GDM1 (cell line): ENCODE data around the gene SMYD5.

Experiments
- DNase-seq: peaks from one replicate; lab custom pipeline; 2025; lab: John Stamatoyannopoulos, UW

Gene SMYD5

DNA sequence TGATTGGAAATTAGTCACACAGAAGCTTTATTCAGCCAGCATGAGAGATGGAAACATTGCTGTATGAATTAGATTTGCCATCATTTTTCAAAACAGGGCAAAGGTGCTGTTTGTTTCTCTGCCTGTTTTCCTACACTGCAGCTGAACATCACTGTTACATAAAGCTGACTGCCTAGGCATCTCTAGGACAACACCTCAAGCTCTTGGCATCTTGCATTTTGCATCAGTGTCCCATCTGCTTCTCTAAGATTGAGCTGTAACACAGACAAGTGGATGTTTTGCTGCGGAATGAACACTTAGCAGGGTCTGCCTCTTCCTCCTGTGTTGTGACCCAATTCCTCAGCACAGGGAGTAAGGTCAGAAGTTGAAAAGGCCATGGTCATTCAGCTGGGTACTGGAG is 24.9 kb downstream of the SMYD5 start:
- no peak for DNase-seq

DNA sequence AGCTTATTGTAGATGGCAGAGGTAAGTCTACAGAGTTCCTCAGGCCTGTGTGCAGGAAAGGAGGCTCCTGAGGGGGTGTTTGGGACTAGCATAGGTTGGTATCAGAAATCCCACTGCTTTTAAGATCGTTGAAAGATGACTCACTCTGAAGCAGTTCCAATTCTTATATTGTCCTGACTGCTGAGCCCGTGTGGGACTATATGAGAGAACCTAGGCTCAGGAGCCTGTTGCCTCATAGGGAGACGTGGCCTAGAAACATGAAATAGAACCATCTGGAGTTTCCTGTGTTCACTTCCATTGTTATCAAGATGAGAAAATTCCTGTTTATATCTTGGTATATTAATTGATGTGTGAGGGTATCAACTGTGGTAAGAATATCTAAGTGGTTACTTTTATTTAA is 25.7 kb downstream of the SMYD5 start:
- no peak for DNase-seq

DNA sequence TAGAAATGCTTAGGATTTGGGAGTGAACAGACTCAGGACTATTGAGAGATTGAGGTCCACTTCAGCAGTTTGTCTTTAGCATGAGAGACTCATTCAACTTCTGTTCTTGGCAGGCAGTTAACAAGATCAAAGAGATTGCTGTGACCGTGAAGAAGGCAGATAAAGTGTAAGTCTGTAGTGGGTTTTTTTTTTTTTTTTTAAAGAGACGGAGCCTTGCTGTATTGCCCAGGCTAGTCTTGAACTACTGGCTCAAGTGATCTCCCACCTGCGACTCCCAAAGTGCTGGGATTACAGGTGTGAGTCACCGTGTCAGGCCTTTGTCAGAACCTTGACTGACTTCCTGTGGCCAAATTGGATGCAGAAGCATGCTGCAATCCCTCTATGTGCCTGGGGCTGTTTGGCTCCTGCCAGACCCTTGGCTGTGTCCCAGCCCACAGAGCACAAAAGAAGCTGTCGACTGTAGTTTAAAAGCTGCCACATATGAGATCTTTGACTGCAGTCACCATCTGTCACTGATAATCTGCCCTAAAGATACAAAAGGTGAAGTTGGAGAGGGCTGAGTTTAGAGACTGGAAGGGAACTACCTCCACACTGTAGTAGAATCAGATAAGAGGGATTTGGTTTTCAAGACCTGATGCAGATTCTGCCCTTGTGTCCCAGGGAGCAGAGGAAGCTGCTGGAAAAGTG is 30.0 kb downstream of the SMYD5 start:
- no peak for DNase-seq

DNA sequence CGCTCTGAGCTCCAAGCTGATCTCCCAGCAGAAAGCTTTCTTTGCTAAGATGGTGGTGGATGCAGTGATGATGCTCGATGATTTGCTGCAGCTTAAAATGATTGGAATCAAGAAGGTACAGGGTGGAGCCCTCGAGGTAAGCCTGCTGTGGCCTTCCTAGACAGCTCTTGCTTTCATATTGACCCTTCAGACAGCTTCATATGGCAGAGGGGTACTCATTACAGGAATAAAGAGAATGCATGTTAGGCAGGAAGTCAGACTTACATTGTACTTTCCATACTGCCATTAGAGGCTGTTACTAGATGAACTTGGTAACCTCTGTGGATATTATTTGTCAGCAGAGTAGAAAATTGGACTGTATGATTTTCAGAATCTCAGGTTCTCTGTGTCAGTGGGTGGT is 30.5 kb downstream of the SMYD5 start:
- no peak for DNase-seq

DNA sequence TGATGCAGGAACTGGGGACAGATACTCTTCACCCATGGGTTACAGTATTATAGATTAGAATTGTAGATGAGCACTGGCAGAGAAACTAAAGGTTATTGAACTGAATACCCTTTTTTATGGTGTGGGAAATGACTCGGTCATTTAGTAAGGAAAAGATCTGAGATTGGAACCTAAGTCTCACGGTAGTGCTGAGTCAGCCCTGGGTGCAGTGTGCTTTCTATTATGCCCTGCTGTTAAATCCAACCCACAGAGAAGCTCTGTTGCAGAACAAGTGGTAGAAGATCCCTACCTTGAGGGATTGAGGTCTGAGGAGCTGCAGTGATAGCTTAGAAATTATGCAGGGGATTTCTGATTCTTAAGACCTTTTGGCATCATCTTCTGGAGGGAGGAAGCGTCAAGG is 32.8 kb downstream of the SMYD5 start:
- DNase-seq: no peak

DNA sequence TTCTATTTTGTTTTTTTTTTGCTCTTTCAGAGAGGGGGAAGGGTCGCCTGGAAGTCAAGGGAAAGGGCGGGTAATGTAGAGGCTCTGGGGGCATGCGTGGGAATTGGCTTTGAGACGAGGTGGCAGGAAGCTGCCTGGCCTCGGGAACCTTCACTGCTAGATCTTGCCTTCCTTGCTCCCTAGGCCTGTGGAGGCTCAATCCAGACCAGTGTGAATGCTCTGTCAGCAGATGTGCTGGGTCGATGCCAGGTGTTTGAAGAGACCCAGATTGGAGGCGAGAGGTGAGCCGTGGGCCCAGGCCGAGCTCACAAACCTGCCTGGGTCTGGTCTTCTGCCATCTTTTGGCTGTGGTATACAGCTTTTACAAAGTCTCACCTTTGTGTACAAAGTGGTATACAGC is 35.6 kb downstream of the SMYD5 start:
- DNase-seq: no peak

DNA sequence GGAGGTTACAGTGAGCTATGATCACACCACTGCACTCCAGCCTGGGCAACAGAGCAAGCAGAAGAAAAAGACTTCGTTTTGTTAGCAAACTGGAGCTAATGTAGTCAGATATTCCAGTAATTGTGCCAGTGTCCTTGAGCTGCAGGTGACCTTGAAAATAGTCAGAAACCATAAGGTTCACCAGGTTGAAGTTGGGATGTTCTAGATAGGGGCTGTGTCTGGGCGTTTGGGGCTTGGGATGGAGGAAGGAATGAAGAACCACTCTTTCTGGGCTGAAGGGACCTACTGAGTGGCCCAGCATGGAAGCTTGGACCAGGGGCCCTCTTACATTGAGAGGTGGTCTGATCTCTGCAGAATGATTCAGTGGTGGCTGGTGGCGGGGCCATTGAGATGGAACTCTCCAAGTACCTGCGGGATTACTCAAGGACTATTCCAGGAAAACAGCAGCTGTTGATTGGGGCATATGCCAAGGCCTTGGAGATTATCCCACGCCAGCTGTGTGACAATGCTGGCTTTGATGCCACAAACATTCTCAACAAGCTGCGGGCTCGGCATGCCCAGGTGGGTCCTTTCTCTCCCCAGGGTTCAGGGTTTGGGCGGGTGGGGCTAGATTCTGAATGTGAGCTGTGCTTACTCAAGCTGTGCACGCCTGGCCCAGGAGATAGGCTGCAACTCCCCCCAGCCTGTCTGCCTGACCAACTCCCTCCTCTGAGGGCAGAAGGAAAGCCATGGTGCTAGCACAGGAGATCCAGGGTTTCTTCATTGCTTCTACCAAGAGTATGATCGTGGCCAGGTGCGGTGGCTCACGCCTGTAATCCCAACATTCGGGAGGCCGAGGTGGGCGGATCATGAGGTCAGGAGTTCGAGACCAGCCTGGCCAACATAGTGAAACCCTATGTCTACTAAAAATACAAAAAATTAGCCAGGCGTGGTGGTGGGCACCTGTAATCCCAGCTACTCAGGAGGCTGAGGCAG is 37.1 kb downstream of the SMYD5 start:
- DNase-seq: no peak

DNA sequence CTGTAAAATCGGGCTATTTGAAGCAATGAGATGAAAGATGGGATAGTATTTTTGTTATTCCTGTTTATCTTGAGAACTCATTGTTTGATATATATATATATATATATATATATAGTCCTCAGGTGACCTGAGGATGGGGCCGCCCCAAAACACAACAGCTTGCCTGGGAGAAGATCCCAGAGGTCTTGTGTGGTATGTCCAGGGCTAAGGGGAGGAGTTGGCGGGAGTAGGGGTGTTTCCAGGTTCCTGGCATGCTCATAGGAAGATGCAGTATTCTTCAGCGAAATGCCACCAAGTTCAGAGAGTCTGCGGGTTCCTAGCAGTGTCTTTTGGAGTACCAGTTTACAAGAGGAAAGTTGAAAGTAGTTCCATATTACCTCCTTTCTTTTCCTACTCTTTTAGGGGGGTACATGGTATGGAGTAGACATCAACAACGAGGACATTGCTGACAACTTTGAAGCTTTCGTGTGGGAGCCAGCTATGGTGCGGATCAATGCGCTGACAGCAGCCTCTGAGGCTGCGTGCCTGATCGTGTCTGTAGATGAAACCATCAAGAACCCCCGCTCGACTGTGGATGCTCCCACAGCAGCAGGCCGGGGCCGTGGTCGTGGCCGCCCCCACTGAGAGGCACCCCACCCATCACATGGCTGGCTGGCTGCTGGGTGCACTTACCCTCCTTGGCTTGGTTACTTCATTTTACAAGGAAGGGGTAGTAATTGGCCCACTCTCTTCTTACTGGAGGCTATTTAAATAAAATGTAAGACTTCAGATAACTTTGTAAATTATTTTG is 38.4 kb downstream of the SMYD5 start:
- DNase-seq: no peak

DNA sequence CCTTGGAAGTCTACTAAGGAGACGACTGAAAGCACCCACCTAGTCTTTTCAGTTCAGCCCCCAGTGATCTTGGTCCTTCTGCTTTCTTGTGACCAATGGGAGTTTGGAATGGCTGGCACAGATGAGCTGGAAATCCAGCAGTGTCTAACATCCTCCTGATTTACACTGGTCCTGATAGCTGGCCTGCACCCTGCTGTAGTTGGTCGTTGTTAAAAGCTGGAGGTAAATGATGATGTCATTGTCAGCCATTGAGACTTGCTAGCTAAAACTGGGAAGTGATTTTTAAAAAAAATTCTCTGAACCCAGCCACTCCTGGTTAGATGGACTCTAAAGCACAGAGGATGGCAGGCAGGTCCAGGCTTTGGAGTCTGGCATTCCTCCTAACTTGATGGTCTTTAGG is 39.4 kb downstream of the SMYD5 start:
- DNase-seq: no peak

DNA sequence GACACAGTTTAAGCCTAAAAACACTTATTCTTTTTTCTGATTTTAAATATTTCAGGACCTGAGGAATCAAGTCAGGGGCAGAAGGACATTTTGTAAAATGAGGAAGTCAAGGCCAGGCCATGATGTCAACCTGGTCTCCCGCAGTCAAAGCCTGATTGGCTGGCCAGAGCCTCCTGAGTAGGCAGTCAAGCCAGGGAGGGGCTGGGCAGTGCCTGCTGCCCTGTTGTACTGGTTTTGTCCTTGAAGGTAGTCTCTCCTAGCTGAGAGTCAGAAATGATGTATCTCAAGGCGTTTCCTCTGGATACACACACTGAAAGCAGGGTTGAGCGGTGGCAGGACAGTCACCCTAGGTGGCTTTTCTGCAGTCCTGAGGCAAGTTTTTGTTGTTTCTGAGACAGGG is 39.9 kb downstream of the SMYD5 start:
- no peak for DNase-seq

DNA sequence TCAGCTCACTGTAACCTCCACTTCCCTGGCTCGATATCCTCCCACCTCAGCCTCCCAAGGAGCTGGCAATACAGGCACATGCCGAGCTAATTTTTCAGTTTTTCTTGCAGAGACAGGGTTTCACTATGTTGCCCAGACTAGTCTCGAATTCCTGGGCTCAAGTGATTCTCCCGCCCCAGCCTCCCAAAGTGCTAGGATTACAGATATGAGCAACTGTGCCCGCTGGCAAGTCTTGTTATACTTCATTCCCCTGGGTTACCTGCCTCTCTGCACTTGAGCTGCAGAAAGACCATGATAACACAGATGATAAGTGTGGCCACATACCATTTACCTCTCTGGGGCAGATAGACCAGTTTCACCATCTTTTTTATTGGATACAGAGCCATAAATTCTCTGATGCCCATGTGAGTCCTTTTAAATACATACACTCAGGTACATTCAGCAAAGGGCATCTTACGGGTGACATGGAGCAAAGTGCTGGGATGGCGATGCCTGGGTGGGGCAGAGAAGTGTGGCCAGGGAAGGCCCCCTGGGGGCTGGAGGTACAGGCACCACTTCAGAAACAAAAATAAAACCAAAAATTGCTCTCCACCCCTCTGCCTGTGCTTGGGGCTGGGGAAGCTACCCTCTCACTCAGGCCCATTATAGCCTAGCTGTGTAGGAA is 40.4 kb downstream of the SMYD5 start:
- no peak for DNase-seq

DNA sequence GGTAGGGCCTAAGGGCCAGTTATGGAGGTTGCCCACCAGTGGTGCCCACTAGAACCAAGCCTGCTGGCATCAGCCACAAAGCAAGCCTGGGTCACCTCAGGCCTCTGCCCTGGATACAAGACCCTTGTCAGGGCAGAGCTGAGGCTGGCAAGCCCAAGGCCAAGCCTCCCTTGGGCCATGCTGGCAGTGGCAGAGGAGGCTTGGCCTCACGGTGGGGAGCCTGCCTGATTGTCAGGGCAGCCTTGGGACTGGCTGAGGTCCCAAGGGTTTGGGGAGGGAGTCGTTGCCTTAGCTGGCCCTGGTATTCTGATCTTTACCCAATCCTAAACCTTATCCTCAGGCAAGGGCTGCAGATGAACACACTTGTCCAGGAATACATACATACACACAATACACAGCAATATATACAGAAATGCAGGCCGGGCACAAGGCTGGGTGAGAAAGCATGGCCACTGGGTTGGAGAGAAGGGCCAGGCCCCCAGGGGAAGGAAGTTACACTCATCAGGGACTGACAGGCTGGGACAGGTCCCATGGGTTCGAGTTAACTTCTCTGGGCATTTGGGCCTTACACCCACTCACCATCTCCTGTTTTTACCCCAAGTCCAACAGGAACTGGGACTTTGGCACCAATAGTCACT is 41.1 kb downstream of the SMYD5 start:
- DNase-seq: no peak

DNA sequence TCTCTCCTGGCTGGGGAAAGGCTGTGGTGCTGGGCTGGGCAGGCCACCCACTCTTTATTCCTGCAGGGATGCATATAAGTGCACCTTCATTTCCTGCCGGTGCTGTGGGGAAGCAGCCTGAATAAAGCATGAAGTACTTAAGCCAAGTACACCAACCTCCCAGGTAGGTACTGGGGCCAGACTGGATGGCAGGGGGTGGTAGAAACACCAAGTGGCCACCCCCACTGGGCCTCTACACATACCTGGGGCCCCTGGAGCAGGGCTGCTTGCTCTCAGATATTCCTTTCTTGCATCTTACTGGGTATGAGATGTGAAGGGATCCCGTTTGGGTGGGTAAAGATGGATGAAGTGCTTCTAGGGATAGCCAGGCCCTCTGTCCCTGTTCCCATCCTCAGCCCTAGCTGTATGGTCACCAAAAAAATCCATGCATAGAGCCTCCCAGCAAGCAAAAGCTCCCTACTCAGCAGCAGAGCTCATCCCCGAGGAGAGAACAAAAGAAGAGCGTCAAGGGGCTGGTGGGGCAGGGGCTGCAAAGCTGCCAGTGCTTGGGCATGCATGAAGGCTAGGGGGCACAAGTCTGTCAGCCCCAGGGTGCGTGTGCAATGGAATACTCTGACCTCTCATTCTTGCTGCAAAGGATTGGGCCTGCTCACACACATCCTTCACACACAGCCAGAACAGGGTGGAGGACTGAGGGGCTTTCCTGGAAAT is 42.0 kb downstream of the SMYD5 start:
- DNase-seq: no peak

DNA sequence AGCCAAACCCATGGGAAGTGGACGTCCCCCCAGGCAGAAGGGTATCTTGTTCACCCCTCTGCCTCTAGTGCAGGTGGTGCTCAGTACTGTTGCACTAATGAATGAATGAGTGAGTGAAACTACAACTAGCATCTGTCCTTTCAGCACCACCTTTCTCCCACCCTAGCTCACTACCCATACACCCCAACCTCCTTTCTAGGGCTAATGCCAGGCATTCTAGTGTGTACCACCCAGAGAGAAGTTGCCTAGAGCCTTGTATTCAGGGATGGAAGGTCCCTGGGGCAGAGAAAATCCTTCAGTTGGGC is 42.5 kb downstream of the SMYD5 start:
- DNase-seq: no peak

DNA sequence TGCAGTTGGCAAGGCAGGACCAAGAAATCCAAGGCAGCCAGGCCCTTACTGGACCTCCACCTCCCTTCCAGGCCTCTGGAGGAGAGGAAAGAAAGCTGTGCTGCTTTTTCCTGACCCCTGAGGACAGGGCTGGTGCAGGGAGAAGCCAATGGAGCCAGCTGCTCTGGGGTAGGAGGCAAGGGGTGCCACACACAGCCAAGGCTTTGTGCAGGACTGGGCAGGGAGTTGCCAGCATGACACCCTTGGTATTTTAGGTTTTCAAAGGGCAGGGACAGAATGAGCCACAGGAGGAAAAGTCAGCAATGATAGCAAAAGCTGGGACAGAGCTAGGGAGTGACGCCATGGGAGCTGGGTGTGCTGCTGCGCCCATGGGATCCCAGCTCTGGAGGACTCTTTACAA is 43.0 kb downstream of the SMYD5 start:
- DNase-seq: no peak

DNA sequence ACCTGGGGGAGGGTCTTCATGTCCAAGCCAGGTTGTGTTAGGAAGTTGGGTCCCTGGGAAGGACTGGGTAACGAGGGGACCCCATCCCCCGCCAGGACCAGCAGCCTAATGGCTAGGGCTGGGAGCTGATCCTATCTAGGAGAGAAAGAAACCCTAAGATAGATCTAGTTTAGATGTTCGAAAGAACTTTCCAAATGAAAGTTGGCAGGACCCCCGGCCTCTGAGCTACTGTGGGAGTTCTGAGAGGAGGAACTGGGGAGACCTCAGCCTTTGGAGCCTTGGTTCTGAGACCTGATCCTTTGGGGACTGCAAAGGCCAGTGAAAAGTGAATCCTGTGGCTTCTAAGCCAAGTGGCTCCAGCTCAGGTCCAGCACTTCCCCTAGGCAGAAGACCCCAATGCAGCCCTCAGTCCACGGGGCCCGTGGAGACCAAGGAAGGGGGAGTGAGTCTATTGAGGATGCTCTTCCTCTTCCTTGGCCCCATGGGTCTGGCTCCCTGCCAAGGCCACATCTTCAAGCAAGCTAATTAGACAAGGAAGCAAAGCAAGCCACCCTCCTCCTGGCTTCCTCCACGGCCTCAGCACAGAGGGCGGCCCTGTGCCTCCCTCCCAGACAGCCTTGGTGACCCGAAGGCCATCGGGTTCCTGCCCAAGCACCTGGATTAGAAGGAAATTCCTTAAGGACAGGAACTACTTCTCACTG is 43.5 kb downstream of the SMYD5 start:
- DNase-seq: no peak

DNA sequence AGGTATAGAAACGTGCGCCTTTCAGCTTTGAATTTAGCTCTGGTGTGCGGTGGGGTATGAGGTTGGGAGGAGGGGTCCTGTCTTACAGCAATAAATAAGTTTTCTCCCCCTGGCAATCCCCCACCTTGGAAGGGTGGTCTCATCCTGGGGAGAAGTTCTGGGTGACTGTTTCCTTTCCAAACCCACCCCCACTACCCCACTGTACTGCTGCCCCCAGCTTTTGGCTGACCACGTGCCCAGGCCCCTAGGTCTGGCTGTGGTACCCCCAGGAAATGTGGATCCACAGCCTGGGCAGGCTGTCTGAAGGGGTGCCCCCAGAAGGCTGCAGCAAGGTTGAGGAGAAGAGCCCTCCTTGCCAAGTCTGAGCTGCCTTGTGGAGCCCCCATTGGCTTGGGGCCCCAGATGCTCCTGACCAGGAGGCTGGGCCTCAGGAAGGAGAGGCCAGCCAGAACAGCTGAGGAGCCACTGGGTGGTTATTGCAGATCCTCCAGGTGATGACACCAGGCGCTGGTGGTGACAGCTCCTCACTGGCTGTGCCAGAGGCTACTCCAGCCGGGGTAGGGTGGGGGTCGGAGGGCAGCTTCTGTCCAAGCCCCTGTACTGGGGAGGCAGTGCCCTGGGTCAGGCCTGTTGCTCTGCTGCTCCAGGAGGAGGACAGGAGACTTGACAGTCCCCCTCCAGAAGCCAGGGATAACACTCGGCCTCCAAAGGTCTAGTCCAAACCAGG is 44.3 kb downstream of the SMYD5 start:
- no peak for DNase-seq

DNA sequence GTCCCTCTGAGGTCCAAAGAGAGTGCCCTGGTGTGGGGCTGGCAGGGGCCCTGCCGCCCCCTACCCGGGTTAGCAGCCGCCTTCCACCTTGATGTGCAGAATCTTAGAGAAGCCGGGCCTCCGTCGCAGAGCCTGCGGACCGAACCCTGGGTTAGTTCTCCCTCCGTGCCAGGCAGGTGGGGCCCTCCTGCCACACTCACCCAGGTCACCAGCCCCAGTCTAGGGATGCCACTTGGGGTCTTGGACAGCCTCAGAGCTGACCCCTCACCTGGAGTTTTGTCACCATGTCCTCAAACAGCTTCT is 44.8 kb downstream of the SMYD5 start:
- no peak for DNase-seq

DNA sequence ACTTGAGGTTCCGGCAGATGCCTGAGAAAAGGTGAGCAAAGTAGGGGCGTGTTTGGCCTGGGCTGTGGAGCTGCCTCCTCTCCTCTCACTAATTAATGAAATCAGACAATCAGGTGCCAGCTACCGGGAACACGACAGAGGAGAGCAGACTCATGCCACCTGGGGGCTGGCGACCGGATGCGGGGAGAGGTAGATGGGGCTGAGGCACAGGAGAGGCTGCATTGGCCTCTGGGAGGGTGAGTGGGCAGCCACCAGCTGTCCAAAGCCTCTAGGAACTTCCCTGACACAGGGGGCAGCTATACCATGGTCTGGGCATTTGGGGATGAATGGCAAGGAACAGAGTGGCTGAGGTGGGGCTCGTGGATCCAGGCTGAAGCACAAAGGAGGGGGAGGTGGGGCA is 45.2 kb downstream of the SMYD5 start:
- DNase-seq: no peak

DNA sequence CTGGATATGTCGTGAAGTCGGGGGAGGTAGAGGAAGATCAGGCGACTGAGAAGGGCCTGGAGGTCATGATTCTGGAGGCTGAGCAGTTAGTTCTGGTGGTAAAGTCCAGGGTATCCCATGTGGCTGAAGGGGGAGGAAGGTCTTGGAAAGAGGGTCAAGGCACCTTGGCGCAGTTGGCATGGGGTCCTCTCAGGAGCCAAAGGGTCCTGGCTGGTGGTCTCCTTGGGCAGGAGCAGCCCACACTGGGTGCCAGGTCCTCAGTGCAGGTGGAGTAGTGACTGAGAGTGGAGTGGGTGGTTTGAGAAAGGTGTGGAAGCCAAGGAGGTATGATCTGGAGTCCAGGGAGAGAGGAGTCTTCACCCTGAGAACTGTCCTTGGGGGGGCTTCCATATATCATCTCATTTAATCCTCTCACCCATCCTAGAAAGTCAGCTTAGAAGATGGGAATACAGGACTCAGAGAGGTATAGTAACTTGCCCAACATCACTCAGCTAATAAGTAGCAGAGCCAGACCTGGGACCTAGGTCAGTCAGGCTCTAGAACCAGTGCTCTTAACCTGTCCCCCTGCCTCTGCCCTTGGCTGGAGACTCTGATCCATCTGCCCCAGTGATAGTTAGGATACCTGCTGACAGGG is 45.8 kb downstream of the SMYD5 start:
- no peak for DNase-seq
